Sciatic nerve (tissue), 2 donors: ENCODE data around the gene BMS1. TPM values are rescaled to one million over a fixed set of nuclear protein-coding genes. Genes with fewer than 3 reads are reported as not detected.
"Not testable (repeated sequence)": the region's sequence is repeated elsewhere in the genome, so short reads cannot be mapped to it uniquely, and the experiment has no call there.

ENCODE experiments used
- ATAC-seq: fragments of 200-7000 bp; cut with Tn5 transposase; one replicate; pipeline ENCODE4 v1.9.1; 2020; ENCODE audit warnings: mild to moderate bottlenecking, moderate library complexity
- DNase-seq: peaks from one replicate; pipeline ENCODE4 v3.0.0-alpha.2; 2020; ENCODE audit warnings: low spot score
- intact Hi-C: fragments of 100-400 bp; cut with DNase I; formaldehyde crosslinking; loops from one replicate; pipeline ENCODE4 v1.14.2; 2022
- total RNA-seq: library from RNA; stranded (reverse); fragmentation: NEBNext Ultra II Directional; extraction: Animal tissue kit (Norgen Biotek cat#: 25700); gene quantifications from one replicate; pipeline ENCODE4 v1.2.1, GENCODE V29; 2021
- donor health status: DM: no; HTN: no; CAD: no.
- donor health status: DM: no; HTN: no; CAD: no.

The BMS1 gene
- total RNA-seq, 1 donor from 2014 or later = 13.1 TPM

DNA sequence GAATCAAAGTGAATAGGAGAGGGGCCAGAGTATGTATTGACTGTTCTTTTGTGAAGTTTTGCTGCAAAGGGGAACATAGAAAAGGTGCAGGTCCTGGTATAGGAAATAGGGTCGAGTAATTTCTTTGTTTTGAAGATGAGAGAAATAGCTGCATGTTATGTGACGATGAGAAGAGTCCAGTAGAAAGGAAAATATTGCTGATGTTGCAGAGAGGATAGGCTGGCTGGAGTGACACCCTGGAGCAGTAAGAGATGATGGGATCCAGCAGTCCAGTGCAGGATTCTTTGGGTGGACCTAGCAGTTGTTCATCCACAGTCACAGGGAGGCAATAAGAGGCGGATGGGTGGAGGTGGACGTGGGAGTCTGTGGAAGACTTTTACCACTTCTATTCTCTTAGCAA is 2.1 kb upstream of the BMS1 start:
- ATAC-seq (no peak), DNase-seq (no peak)
- intact Hi-C loops = no loop called here

DNA sequence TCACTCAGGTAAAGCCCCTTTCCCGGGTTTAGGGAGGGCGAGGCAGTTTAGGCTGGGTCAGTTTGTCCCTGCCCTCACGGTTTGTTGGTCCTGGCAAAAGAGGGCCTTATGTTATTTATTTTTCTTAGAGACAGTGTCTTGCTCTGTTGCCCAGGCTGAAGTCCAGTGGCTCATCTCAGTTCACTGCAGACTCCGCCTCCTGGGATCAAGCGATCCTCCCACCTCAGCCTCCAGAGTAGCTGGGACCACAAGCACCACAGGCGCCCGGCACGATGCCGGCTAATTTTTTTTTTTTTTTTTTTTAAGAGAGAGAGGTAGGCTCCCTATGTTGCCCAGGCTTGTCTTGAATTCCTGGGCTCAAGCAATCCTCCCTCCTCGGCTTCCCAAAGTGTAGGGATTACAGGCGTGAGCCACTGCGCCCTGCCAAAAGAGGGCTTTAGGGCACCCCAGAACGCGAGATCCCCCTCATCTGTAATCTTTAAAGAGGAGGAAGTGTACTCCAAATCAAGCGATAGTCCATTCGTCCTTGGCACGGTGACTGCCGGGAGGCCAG is 626 bp upstream of the BMS1 start:
- intact Hi-C loops = no loop called here
- ATAC-seq (peak; percentile 24), DNase-seq (no peak)

DNA sequence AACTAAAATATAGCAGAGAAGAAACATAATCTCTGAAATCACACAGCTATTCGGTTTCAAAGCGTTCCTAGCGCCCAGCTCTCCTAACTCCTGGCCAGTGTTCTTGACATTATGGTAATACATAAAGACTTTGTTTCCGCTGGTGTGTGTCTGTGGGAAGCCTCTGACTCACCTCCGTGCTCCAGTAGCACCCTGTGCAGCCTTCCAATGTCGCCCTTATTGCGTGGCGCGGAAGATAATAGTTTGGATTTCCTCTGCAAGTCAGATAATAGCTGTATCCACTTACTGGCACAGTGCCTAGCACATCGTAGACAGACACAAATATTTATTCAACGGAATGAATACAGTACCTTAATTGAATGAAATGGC is 570 bp downstream of the BMS1 start:
- intact Hi-C loops = no loop called here
- DNase-seq (no peak), ATAC-seq (no peak)

DNA sequence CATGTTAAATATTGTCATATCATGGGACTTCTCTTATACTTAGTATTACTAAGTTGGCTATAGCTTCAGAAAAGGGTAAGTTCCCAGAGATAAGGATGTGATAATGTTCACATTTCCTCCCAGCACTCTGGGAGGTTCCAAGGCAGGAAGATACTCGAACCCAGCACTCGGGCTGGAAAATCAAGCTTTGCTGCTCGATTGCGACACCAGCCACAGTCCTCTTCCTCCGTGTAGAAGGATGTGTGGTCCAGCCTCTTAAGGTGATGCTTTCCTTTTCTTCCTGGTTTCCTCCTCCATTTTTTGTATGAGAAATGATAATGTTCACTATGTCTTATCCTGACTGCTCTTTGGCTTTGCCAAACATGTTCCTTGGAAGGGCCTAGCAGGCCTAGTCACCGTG is 3.2 kb downstream of the BMS1 start:
- intact Hi-C loops = no loop called here
- ATAC-seq = no peak
- no peak for DNase-seq

DNA sequence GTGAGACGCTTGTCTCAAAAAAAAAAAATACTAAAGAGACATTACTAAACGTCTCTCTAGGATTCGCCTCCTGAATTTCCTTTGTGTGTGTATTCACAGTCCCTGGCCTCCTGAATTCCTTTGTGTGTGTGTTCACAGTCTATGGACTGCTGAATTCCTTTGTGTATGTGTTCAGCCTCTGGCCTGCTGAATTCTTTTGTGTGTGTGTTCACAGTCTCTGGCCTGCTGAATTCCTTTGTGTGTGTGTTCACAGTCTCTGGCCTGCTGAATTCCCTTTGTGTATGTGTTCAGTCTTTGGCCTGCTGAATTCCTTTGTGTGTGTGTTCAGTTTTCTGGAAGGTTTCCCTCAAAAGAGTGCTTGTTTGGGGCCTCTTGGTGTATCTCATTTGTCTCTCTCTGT is 8.2 kb downstream of the BMS1 start:
- ATAC-seq (no peak), DNase-seq (no peak)

DNA sequence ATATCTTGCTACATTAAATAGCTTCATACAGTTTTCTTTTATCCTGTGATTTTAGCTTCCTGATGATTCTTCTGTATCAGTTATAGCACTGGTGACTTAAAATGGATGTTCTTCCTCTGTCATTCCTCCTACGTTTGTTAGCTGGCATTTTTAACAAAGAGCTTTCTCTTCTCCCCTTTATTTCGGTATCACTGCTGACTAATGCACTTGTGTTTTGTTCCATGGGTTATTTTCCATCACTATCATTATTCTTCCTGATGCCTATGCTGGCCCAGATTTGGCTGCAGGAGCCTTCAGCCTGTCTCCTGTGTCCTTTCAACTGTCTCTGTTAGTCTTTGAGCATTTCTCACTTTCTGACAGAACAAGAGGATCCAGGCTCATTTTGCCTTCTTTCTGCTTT is 13.1 kb downstream of the BMS1 start:
- no peak for DNase-seq
- intact Hi-C loops = no loop called here
- ATAC-seq = no peak

More for the DNA sequence above, 8.2 kb downstream of the BMS1 start:
- intact Hi-C loops = no loop called here

DNA sequence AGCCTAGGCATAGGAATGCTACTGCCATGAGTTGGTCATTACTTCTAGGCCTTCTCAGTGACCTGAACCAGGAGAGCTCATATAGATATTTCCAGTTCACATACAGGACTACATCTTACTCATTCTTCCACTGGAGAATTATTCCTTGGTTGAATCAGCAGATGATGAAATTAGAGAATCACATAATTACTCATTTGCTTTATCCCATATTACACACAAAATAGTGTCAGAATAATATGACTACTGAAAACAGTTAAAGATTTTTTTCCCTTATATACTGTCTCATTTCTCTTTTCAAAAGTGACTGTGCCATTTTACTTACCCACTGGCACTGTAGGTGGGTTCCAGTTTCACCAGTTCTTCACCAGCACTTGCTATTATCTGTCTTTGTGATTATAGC is 18.5 kb downstream of the BMS1 start:
- ATAC-seq (no peak), DNase-seq (no peak)
- intact Hi-C loops = no loop called here

DNA sequence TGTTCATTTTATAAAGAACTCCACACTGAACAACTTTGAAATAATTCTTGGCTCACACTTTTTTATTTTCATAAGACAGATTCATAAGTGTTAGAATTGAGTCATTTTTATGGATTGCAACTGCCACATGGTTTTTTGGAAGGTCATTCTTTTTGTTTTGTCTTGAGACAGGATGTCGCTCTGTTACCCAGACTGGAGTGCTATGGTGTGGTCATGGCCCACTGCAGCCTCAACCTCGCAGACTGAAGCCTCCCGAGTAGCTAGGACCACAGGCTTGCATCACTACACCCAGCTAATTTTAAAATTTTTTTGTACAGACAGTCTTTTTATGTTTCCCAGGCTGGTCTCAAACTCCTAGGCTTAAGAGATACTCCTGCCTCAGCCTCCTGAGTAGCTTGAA is 20.3 kb downstream of the BMS1 start:
- ATAC-seq (no peak), DNase-seq (no peak)
- intact Hi-C loops = no loop called here

DNA sequence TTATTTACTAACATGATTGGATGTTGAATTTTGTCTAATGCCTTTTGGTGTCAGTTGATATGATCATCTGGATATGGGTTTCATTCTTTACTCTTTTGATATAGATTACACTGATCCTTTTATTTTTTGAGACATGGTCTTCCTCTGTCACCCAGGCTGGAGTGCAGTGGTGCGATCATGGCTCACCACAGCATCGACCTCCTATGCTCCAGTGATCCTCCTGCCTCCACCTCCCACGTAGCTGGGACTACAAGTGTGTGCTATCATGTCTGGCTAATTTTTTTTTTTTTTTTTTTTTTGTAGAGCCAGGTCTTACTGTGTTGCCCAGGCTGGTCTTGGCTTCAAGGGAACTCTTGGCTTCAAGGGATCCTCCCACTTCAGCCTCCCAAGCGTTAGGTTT is 27.1 kb downstream of the BMS1 start:
- DNase-seq (no peak), ATAC-seq (no peak)
- intact Hi-C loops = no loop called here

DNA sequence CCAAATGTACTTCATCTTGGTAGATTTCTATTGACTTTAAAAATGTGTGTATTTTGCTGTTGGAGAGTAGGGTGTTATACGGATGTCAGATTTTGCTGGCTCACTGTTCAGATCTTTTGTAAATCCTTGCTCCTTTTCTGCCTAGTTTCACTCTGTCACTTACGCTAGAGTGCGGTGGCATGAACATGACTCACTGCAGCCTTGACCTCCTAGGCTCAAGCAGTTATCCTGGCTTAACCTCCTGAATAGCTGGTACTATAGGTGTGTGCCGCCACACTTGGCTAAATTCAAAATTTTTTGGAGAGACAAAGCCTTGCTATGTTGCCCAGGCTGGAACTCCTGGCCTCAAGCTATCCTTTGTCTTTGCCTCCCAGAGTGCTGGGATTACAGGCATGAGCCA is 29.4 kb downstream of the BMS1 start:
- ATAC-seq (no peak), DNase-seq (no peak)
- intact Hi-C loops = no loop called here

DNA sequence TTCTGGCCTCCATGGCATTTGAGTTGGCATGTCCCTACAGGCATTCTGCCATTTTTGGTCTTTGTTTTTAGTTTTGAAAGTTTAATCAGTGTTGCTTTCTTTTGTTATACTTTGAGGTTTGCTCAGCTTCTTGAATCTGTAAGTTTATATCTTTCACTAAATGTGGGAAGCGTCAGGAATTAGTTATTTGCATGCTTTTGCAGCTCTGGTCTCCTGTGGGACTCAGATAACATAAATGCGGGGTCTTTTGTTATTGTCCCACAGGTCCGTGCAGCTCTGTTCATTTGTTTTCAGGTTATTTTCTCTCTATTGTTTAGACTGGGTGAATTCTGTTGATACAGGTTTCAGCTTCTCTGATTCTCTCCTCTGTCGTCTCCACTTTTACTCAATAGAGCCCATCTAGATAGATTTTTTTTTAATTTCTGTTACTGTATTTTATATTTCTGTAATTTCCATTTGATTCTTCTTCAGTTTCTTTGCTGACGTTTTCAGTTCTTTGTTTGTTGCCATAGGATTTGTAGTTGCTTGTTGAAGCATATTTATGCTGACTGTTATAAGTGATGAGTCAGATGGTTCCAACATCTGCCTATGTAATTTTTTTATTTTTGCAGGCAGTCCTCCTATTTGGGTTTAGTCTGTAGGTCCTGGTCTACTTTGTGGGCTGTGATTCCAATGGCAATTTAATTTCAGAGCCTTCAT is 31.5 kb downstream of the BMS1 start:
- DNase-seq, intact Hi-C loops, ATAC-seq: not testable (repeated sequence)

DNA sequence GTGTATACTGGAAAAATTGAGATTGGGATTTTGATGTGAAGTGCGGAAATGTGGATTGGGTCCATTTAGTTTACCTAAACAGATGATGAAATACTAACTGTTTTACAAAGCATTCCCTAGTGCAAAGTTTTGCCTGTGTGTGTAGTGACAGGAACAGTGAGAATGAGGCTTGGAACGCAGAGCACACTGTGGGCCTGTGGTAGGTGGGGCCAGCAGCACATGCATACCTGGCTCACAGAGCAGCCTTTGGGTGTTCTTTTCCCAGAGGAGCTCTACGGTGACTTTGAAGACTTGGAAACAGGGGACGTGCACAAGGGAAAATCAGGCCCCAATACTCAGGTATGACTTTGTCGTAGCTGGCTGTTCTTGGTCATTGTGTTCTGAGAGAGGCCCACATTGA is 33.7 kb downstream of the BMS1 start:
- intact Hi-C loops, DNase-seq, ATAC-seq: not testable (repeated sequence)

DNA sequence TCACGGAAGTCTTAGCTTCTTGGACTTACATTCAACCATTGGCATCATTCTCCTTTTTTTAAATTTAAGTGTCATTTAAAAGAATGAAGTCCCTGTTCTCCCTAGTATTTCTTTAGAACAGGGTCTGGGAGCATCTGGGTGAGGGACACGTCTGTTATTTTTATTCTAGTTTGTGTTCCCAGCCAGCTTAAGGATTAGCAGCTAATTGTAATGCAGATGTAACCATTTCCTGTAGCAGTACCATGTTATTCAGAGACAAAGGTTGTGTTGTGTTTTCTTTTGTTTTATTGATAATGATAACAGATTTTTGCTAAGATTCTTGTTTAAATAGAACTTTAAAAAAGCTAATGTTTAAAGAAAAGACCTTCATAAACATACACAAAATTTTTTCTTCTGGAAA is 34.3 kb downstream of the BMS1 start:
- DNase-seq (no peak), ATAC-seq (no peak)
- intact Hi-C loops = no loop called here

DNA sequence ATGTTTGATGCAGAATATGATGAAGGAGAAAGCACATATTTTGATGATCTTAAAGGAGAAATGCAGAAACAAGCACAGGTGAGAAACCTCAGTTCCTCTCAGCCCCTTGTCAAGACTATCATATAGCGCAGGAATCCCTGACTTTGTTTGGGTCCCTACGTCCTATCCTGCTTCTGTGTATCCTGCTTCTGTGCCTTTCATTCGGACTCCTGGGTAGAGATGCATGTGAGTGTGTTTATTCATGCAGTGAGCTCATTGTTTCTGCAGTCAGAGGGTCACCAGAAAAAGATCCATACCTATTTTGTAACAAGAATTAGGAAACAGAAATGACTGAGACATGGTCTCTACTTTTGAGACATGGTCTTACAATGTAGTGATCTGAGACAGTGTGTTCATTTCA is 34.8 kb downstream of the BMS1 start:
- intact Hi-C loops, ATAC-seq, DNase-seq: not testable (repeated sequence)

DNA sequence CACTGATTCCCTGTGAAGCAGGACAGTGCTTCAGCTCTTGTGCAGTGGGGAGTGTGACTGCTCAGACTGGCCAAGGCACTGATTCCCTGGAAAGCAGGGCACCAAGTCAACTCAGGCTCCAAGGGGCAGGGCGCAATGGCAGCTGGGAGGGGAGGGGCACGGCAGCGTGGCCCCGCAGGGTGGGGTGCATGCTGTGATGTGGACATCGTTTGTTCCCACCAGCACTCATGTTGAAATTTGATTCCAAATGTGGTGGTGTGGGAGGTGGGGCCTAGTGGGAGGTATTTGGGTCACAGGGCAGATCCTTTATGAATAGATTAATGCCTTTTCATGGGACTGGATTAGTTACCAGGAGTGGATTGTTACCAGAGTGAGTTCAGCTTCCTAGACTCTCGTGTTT is 44.2 kb downstream of the BMS1 start:
- ATAC-seq, DNase-seq, intact Hi-C loops: not testable (repeated sequence)

DNA sequence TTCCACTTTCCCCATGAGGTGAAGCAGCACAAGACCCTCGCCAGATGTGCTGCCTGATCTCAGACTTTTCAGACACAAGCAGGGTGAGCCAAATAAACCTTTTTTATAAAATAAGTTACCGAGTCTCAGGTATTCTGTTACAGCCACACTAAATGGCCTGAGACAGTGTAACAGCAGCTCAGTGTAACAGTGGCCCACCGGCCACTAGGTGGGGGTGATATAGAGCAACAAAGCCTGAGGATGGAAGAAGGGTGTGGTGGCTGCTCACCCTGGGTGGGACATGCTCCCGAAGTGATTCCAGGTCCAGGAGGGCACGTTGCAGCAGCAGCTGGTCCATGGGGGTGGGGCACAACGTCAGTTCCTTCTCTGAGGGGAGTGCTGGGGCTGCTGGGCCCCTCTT is 44.6 kb downstream of the BMS1 start:
- intact Hi-C loops = no loop called here
- ATAC-seq (no peak), DNase-seq (no peak)

DNA sequence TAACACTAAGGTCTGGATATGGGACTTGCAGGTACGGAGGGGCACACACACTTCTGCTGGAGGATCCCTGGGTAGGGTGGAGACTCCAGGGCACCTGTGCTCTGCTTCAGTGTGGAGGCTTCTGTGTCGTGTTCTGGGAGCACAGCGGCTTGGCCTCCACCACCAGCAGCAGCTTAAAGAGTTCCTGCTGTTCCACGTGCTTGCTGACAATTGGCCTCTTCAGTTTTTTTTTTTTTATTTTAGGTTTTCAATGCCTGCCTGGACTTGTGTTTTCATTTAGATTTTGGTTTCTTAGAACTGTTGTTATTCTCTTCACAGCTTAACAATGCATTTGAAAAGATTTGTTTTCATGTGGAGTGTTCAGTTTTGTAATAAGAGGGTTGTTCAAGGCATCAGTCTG is 45.8 kb downstream of the BMS1 start:
- ATAC-seq, DNase-seq, intact Hi-C loops: not testable (repeated sequence)

DNA sequence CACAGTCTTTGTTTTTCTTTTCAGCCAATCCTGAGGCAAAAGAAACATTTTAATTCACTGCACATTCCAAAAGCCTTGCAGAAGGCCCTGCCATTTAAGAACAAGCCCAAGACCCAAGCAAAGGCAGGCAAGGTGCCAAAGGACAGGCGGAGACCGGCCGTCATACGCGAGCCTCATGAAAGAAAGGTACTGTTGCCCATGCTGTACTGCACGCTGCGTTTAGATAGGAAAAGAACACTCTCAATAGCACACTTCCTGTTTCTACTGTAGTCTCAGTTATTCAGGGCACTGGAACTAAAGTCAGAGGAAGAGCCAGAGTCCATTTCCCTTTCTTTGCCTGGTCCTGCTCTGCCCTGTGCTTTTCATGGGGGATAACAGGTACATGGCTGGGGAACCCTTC is 47.6 kb downstream of the BMS1 start:
- no peak for DNase-seq
- intact Hi-C loops = no loop called here
- no peak for ATAC-seq

DNA sequence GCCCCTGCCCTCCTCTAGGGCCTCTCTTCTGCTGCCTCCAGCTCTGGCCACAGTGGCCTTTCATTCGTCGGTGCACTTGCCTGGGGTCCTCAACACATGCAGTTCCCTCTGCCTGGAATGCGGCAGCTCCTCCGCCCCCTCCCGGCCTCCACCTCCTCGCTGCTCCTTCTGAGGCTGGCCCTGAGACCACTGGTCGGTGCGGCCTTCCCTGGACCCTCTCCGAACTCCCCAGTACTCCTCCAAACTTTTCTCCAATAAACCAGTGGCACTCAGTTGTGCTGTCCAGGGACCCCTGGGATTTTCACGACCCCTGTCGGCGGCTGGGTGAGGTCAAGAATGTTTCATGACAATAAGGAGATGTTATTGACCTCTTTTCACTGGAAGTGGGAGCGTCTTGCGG is 53.5 kb downstream of the BMS1 start:
- intact Hi-C loops = no loop called here
- ATAC-seq = no peak

DNA sequence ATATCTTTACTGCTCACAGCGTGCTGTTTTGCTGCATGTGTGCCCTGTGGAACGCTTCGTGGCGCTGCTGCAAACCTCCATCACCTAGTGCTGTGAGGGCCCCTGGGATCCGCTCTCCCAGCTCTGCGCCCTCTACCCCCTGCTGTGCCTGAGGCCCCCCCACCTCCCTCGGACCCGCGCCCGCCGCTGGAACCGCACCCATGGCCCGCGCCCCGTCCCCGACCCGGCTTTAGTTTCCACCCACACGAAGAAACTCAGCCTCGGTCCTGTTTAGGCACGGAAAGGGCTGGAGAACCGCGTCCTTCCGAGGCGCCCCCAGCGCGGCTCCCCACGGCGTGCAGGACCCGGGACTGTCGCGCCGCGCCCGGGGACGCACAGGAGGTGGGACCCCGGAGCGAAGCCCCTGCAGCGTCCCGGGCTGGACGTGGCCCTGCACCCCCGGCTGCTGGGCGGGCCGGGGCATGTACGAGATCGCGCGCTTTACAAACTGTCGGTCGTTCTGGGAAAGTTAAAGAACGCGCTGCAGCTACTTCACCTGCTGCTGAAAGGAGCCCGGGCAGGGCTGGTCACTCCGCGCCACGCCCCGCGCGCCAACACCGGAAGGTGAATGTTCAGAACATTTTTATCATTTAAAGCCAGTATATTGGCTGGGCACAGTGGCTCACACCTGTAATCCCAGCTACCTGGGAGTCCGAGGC is 54.3 kb downstream of the BMS1 start:
- intact Hi-C loops = no loop called here
- no peak for DNase-seq
- ATAC-seq = no peak

More for the DNA sequence above, 53.5 kb downstream of the BMS1 start:
- DNase-seq = no peak
